HG02759 (cell line): Measurements from ENCODE around the gene SMKR1.
"Not testable (repeated sequence)": the region's sequence is repeated elsewhere in the genome, so short reads cannot be mapped to it uniquely, and the experiment has no call there.

ENCODE experiments used
- ATAC-seq: cut with Tn5 transposase; IDR thresholded peaks from one replicate; pipeline ENCODE4 v1.9.1; 2021; ENCODE audit warnings: mild to moderate bottlenecking, moderate library complexity; ENCODE audit not compliant: unreplicated experiment

SMKR1 gene

GRCh38 chr7:129524405-129524804 lies 22.1 kb downstream of the SMKR1 start:
- not testable (repeated sequence) for ATAC-seq

- no peak for ATAC-seq
These were observed 23.0 kb downstream of the SMKR1 start for GRCh38 chr7:129525225-129525862.

GRCh38 chr7:129529643-129530042 lies 27.3 kb downstream of the SMKR1 start:
- no peak for ATAC-seq

GRCh38 chr7:129530795-129531391 lies 28.6 kb downstream of the SMKR1 start:
- ATAC-seq: no peak

GRCh38 chr7:129531721-129532120 lies 29.4 kb downstream of the SMKR1 start:
- no peak for ATAC-seq

- no peak for ATAC-seq
These were observed 30.0 kb downstream of the SMKR1 start for GRCh38 chr7:129532375-129532774.

GRCh38 chr7:129534558-129535274 lies 32.4 kb downstream of the SMKR1 start:
- not testable (repeated sequence) for ATAC-seq

- no peak for ATAC-seq
These were observed 33.6 kb downstream of the SMKR1 start for GRCh38 chr7:129535896-129536295.

GRCh38 chr7:129536323-129536722 lies 34.0 kb downstream of the SMKR1 start:
- no peak for ATAC-seq

GRCh38 chr7:129538790-129539189 lies 36.5 kb downstream of the SMKR1 start:
- ATAC-seq: no peak

GRCh38 chr7:129540340-129540739 lies 38.0 kb downstream of the SMKR1 start:
- ATAC-seq: no peak

GRCh38 chr7:129544700-129545099 lies 42.4 kb downstream of the SMKR1 start:
- no peak for ATAC-seq

- ATAC-seq: no peak
These were observed 48.5 kb downstream of the SMKR1 start for GRCh38 chr7:129550693-129551360.

- ATAC-seq: no peak
These were observed 51.6 kb downstream of the SMKR1 start for GRCh38 chr7:129553899-129554461.

GRCh38 chr7:129556607-129557133 lies 54.3 kb downstream of the SMKR1 start:
- ATAC-seq: no peak

GRCh38 chr7:129557686-129558481 lies 55.6 kb downstream of the SMKR1 start:
- no peak for ATAC-seq

GRCh38 chr7:129559564-129559963 lies 57.2 kb downstream of the SMKR1 start:
- no peak for ATAC-seq

- no peak for ATAC-seq
These were observed 58.5 kb downstream of the SMKR1 start for GRCh38 chr7:129560831-129561230.

GRCh38 chr7:129561677-129562359 lies 59.5 kb downstream of the SMKR1 start:
- ATAC-seq: no peak
